GM18861 (cell line): ENCODE results near the gene ANO4.
A peak's percentile ranks its signal among the peaks of the same experiment; 100 is the strongest.
"Not testable (repeated sequence)": the region's sequence is repeated elsewhere in the genome, so short reads cannot be mapped to it uniquely, and the experiment has no call there.

Experiments
- ATAC-seq: cut with Tn5 transposase; IDR thresholded peaks from one replicate; pipeline ENCODE4 v1.9.1; 2021; ENCODE audit not compliant: unreplicated experiment

The ANO4 gene

DNA sequence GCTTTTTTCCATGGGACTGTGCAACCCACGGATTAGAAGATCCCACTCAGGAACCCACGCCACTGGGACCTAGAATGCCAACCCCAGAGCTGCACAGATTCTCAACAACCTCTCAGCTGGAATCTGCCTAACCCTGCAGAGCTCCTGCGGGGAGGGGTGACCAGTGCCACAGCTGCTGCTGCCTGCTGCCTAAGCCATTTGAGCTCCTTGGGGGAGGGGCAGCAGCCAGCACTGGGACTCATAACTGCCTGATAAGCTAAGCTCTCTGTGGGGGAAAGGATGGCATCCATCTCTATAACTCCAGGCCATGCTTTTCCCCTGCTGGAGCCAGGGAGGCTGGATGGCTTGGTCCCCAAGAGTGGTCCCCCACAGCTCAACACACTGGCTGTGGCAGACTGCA lies 232.6 kb downstream of the ANO4 start:
- ATAC-seq, result no peak

DNA sequence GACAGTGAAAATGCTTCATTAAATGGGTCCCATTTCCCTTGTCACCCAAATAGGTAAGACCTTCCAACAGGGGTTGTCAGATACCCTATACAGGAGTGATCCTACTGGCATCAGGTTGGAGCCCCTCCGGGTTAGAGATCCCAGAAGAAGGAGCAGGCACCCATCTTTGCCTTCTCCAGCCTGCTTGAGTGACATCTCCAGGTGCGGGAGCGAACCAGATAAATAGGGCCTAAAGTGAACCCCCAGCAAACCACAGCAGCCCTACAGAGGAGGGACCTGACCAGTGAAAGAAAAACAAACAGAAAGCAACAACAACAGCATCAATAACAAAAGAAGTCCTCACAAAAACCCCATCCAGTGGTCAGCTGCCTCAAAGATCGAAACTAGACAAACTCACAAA lies 233.2 kb downstream of the ANO4 start:
- no peak for ATAC-seq

DNA sequence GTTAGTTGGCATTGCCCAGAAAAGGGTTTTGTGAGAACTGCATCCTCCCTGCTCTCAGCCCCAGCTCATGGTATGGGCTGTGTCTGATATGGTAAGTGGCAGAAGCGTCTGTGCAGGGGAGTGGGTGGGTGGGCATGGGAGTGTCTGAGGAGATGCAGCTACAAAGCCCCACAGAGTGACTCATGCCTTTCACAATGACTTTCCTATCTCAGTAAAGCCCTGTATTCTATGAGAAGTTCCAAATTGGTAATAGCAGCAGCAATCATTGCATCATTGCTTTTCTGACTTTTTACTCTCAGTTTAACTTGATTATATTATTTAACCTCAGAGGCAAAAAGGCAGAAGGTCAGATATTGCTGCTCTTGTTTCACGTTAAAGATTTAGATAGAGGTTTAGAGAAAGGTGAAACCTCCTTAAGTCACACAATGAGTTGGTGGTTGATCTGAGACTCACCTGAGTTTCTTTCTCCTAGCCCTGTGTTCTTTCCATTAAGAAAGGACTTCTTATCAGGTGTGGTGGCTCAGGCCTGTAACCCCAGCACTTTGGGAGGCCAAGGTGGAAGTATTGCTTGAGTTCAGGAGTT lies 243.8 kb downstream of the ANO4 start:
- ATAC-seq, result peak; percentile 59

GRCh38 chr12:101039848-101040531 lies 245.4 kb downstream of the ANO4 start:
- ATAC-seq, result no peak

- no peak for ATAC-seq
Measured at GRCh38 chr12:101040936-101041335, 246.4 kb downstream of the ANO4 start.

DNA sequence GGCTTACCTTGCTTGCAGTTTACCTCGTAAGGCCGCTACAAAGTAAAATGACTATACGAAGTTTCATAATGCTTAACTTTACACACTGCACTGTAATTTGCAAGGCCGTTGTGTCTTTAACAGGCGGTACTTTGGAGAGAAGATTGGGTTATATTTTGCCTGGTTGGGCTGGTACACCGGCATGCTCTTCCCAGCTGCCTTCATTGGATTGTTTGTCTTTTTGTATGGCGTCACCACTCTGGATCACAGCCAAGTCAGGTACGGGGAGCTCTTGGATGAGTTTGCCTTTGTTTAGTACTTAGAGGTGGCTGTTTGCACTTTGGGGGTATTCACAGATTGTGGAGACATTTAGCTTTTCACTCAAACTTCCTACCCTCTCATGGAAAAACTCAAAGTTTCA lies 247.6 kb downstream of the ANO4 start:
- ATAC-seq, result no peak

DNA sequence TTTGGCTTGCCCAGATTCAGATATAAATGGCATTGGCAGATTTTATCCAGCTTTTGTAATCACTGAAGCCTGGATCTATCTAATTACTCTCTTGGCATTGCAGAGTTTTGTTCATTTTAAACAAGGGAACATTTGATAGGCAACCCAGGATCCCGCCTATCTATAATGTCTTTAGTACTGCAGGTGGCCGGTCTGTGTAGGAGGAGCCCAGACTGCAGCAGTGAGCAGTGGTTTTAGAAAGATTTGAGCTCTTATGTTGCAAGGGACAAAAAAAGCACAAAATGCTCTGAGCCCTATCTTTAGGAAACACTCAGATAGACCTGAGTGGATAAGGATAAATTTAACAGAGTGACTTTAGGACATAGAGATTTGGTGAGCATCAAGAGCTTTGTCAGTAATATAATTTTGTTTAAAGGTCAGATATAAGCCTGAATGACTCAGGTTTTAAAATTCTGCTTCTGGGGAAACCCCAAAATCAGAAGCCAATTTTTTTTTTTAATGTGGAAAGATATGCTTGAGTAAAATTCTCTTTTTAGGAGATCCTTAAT lies 250.0 kb downstream of the ANO4 start:
- no peak for ATAC-seq

- ATAC-seq, result no peak
Measured at GRCh38 chr12:101045486-101046464, 251.2 kb downstream of the ANO4 start.

GRCh38 chr12:101047652-101048051 lies 253.1 kb downstream of the ANO4 start:
- ATAC-seq, result no peak

GRCh38 chr12:101050631-101051030 lies 256.1 kb downstream of the ANO4 start:
- no peak for ATAC-seq

DNA sequence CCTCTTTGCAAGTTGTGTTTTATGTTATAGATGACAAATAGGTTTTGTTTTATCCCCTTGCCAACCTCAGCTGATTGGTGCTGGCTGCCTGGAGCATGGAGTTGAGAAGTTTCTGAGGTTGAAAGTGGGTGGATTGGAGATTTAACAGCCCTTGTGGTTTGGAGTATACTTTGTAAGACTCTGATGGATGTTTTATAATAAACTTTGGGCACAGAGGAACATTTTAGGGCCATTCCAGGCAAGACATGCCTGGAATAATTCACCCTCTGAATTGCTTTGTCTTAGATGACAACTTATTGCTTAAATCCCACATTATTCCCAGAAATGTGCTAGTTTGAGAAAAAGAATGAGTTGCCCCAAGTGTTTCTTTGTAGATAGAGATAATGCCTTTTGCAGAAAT lies 256.6 kb downstream of the ANO4 start:
- ATAC-seq, result no peak

DNA sequence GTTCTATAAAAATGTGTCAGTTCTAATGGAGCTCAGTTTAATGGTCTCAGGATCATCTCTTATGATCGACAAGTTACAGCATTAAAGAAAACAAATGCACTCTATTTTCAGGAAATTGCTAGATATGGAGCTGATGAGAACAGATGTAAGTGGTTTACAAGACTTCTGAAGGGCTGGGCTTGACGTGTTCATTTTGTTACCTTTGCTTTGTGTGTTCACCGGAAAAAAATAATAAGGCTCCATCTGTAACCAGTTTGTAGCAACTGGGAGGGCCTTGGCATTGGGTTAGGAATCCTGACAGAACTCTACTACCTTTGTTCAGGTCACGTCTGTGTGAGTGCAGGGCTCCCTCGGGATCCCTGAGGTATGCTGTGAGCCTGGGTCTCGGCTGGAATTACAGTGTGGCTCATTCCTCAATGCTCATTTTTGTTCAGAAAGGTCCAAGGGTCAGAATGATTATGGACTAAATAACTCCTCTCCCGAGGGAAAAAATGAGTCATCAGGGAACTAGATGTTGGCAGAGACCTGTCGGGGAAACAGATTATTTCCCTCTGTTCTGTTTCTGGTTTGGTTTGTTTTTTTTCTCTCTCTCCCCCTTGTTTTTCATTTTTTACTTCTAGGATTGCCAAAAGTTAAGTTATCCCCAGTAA lies 257.4 kb downstream of the ANO4 start:
- ATAC-seq, result no peak

DNA sequence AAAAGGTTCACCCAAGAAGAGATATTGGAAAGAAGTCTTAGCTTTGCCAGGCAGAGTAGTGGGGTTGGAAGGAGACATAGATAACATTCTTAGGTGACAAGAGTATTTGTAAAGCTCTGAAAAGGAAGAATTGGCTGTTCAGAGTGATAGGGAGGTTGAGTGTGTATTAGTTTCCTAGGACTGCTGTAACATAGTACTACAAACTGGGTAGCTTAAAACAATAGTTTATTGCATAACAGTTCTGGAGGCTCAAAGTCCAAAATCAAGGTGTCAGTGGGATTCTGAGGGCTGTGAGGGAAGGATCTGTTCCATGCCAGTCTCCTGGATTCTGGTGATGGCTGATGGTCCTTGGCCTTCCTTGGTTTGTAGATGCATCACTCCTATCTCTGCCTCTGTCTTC lies 258.6 kb downstream of the ANO4 start:
- ATAC-seq, result no peak

- ATAC-seq, result no peak
Measured at GRCh38 chr12:101055940-101056339, 261.4 kb downstream of the ANO4 start.

GRCh38 chr12:101062508-101062907 lies 267.9 kb downstream of the ANO4 start:
- ATAC-seq, result not testable (repeated sequence)

GRCh38 chr12:101064721-101065120 lies 270.1 kb downstream of the ANO4 start:
- no peak for ATAC-seq

GRCh38 chr12:101066489-101066888 lies 271.9 kb downstream of the ANO4 start:
- ATAC-seq, result no peak

- no peak for ATAC-seq
Measured at GRCh38 chr12:101068402-101068801, 273.8 kb downstream of the ANO4 start.

- ATAC-seq, result no peak
Measured at GRCh38 chr12:101068836-101069235, 274.3 kb downstream of the ANO4 start.

DNA sequence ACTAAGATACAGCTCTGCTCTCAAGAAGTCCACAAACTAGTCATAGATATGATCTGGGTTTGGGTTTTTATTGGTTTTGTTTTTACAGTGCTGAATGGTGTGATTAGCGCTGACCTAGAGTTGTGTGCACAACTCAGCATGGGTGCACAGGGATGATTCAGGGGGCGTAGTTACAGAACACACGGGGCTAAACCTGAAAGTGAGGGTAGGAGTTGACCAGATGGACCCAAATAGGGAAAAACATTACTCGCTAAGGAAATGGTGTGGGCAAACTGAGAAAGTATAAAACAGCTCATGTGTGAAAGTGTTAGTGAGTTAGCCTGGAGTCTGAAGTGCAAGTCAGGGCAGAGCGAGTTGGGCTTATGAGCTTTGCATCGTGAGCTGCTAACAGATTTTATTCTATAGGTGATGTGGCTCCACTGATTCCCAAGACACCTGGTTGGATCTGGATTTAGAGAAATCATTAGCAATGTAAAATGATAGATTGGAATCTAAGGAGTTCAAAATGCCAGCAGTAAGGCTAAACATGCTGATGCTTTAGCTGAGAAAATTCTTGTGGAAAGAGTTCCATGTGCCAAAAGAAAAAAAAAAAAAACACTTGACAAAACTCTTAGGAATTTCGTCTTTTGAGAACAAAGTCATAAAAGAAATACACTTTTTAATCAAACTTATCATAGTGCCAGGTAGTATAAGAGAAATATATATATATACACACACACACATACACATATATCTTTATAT lies 280.5 kb downstream of the ANO4 start:
- no peak for ATAC-seq
